BJ (cell line): ENCODE results near the gene RPL26. TPM values are rescaled to one million over a fixed set of nuclear protein-coding genes. Genes with fewer than 3 reads are reported as not detected.

Source experiments
- CTCF ChIA-PET: fragments of 350-600 bp; formaldehyde crosslinking; extraction: SDS; loops from one replicate; lab custom pipeline; 2021; ENCODE audit warnings: antibody characterized with exemption, inconsistent platforms; lab: Yijun Ruan, JAX
- POLR2A ChIA-PET: fragments of 300-600 bp; sonication (Branson Sonifier 250); formaldehyde crosslinking; extraction: SDS; loops from one replicate; lab custom pipeline; 2021; ENCODE audit warnings: antibody characterized with exemption; lab: Charles Lee
- DNase-seq: peaks from one replicate; pipeline ENCODE4 v3.0.0-alpha.2; 2011; ENCODE audit warnings: low read depth
- H3K27me3 ChIP-seq: 2 replicates; pipeline ENCODE4 v1.6.0; 2011; ENCODE audit warnings: low read length; ENCODE audit not compliant: control insufficient read depth, insufficient read depth
- H3K36me3 ChIP-seq: 2 replicates; pipeline ENCODE4 v1.5.1; 2011; ENCODE audit warnings: low read length; ENCODE audit not compliant: control insufficient read depth, insufficient read depth
- H3K4me3 ChIP-seq: 2 replicates; pipeline ENCODE4 v1.5.1; 2011; ENCODE audit warnings: low read depth, mild to moderate bottlenecking, control low read depth, low read length
- polyA plus RNA-seq: library from polyadenylated mRNA; depleted of rRNA; stranded (reverse); fragments of >200 nt; gene quantifications from 2 replicates; pipeline ENCODE4 v1.2.3, GENCODE V29; 2011
- TF ChIP-seq, protein P1 (sequence below): IDR thresholded peaks from 2 replicates; pipeline ENCODE4 v1.5.1; 2011; ENCODE audit warnings: low read depth, mild to moderate bottlenecking, control low read depth, inconsistent platforms, low read length, moderate library complexity; ENCODE audit not compliant: insufficient read depth

Gene RPL26
- polyA plus RNA-seq, 1 experiment = 2,021 TPM

DNA sequence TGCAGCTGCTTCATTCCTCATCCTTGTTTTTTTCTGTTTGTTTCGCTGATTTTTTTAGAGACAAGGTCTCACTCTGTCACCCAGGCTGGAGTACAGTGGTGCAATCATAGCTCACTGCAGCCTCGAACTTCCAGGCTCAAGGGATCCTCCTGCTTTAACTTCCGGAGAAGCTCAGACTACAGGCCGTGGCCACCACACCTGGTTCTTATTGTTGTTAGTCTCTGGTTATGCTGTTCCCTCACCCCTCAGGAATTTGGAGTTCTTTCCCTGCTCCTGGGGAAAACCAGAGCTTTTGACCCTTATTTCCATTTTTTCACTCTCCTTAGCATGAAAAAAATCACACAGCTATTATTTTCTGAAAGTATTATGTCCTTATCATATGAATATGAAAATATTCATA is 41.5 kb downstream of the RPL26 start:
- H3K36me3 ChIP-seq = no peaks in the 10 kb centered on the region
- TF ChIP-seq, protein P1, sequence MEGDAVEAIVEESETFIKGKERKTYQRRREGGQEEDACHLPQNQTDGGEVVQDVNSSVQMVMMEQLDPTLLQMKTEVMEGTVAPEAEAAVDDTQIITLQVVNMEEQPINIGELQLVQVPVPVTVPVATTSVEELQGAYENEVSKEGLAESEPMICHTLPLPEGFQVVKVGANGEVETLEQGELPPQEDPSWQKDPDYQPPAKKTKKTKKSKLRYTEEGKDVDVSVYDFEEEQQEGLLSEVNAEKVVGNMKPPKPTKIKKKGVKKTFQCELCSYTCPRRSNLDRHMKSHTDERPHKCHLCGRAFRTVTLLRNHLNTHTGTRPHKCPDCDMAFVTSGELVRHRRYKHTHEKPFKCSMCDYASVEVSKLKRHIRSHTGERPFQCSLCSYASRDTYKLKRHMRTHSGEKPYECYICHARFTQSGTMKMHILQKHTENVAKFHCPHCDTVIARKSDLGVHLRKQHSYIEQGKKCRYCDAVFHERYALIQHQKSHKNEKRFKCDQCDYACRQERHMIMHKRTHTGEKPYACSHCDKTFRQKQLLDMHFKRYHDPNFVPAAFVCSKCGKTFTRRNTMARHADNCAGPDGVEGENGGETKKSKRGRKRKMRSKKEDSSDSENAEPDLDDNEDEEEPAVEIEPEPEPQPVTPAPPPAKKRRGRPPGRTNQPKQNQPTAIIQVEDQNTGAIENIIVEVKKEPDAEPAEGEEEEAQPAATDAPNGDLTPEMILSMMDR = no peak
- DNase-seq = no peak
- no peak overlapping the region for H3K4me3 ChIP-seq
- ChIA-PET POLR2A (no interaction called here), CTCF (interaction anchor here (0.6 to 1.1 kb wide), 3 partner anchors 9 to 83 kb away, joined by 3 read pairs; no protein-coding TSS in a partner anchor)
- peaks cover 8% of the 10 kb centered on the region for H3K27me3 ChIP-seq

- H3K4me3 ChIP-seq = no peak within 1 kb of the TSS
- H3K36me3 ChIP-seq = no peaks in the 10 kb centered on the region
- ChIA-PET POLR2A (no interaction called here), CTCF (interaction anchor here (0.7 kb wide), 1 partner anchor 10 kb away, joined by 3 read pairs; no protein-coding TSS in a partner anchor)
- DNase-seq = no peak
- TF ChIP-seq, protein P1 = no peak
- H3K27me3 ChIP-seq = no peaks in the 10 kb centered on the region; the same call in 1 of the 2 replicates
Measured at GRCh38 chr17:8339540-8339939, 43.5 kb downstream of the RPL26 start, which contains the start of gene ODF4. Gene ODF4, plus strand, starts transcription at chr17:8339840. Its CDS starts 212 bp downstream, at chr17:8340052.

DNA sequence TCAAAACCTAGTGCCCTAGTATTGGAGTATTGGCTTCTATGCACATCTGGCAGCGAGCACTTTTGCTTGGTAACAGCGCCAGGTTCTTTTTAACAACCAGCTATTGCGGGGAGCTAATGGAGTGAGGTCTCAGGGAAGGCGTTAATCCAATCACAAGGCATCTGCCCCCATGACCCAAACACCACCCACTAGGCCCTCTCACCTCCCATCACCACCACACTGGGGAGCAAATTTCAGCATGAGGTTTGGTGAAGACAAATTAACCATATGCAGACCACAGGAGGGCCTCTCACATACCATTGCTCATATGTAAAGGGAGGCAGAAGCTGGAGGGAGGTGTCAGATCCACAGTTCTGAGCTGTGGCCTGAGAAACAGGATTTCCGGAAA is 44.2 kb downstream of the RPL26 start:
- DNase-seq = no peak
- ChIA-PET POLR2A (no interaction called here), CTCF (interaction anchor here (1.3 to 1.4 kb wide), 3 partner anchors 8 to 408 kb away, joined by 3 to 5 read pairs (median 4); no protein-coding TSS in a partner anchor)
- TF ChIP-seq, protein P1 = no peak
- no peak overlapping the region for H3K4me3 ChIP-seq
- no peaks in the 10 kb centered on the region for H3K36me3 ChIP-seq
- no peaks in the 10 kb centered on the region; the same call in 1 of the 2 replicates for H3K27me3 ChIP-seq

GRCh38 chr17:8337802-8338752 is 44.9 kb downstream of the RPL26 start:
- POLR2A ChIA-PET = no interaction called here
- DNase-seq = no peak
- Histone ChIP-seq H3K27me3 (no peaks in the 10 kb centered on the region; the same call in 1 of the 2 replicates), H3K36me3 (no peaks in the 10 kb centered on the region), H3K4me3 (no peak overlapping the region)
- CTCF ChIA-PET = interaction anchor here (0.6 to 1.4 kb wide), 7 partner anchors 9 to 408 kb away, joined by 3 to 5 read pairs (median 3); no protein-coding TSS in a partner anchor
- TF ChIP-seq, protein P1 = no peak

- DNase-seq = no peak
- H3K27me3 ChIP-seq = no peaks in the 10 kb centered on the region; the same call in 1 of the 2 replicates
- no peaks in the 10 kb centered on the region for H3K36me3 ChIP-seq
- TF ChIP-seq, protein P1 = no peak
- POLR2A ChIA-PET = no interaction called here
- CTCF ChIA-PET = interaction anchor here (1.7 kb wide), 1 partner anchor 18 kb away, joined by 6 read pairs; no protein-coding TSS in a partner anchor
- no peak overlapping the region for H3K4me3 ChIP-seq
Measured at GRCh38 chr17:8333281-8333680, 49.7 kb downstream of the RPL26 start.
